Measurements from ENCODE around the gene TMOD1.

DNA sequence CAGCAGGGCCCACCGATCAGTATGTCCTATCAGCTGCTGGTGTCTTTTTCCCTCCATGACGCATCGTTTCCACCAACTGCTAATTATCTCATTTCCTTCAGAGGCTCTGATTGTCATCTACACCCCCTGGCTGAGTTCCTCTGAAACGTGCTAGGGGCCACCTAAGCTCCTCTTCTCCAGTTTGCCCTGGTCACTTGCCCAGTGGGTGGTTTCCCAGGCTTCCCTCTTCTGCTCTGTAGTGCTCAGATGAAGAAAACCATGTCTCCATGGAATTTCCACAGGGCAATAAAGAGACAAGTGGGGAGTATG, 66.4 kb downstream of the TMOD1 start:
- no peak for TF ChIP-seq EZH2 (IDR thresholded peaks at IDR 0.05; ENCODE audit: borderline replicate concordance, low read depth, low read length, severe bottlenecking)
- TF ChIP-seq, protein P1, sequence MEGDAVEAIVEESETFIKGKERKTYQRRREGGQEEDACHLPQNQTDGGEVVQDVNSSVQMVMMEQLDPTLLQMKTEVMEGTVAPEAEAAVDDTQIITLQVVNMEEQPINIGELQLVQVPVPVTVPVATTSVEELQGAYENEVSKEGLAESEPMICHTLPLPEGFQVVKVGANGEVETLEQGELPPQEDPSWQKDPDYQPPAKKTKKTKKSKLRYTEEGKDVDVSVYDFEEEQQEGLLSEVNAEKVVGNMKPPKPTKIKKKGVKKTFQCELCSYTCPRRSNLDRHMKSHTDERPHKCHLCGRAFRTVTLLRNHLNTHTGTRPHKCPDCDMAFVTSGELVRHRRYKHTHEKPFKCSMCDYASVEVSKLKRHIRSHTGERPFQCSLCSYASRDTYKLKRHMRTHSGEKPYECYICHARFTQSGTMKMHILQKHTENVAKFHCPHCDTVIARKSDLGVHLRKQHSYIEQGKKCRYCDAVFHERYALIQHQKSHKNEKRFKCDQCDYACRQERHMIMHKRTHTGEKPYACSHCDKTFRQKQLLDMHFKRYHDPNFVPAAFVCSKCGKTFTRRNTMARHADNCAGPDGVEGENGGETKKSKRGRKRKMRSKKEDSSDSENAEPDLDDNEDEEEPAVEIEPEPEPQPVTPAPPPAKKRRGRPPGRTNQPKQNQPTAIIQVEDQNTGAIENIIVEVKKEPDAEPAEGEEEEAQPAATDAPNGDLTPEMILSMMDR (IDR thresholded peaks at IDR 0.05; ENCODE audit: borderline replicate concordance, extremely low read depth, low read length, poor library complexity, severe bottlenecking) = no peak
